22Rv1 (cell line): ENCODE data around the gene ADCY10.

Experiments used
- CTCF ChIP-seq: fragments of 450-650 bp; IDR thresholded peaks from 2 replicates; pipeline ENCODE4 v1.5.1; 2017; ENCODE audit warnings: mild to moderate bottlenecking
- ZFX ChIP-seq: fragments of 450-650 bp; IDR thresholded peaks from 2 replicates; pipeline ENCODE4 v1.6.1; 2017; ENCODE audit warnings: antibody characterized with exemption, borderline replicate concordance

DNA sequence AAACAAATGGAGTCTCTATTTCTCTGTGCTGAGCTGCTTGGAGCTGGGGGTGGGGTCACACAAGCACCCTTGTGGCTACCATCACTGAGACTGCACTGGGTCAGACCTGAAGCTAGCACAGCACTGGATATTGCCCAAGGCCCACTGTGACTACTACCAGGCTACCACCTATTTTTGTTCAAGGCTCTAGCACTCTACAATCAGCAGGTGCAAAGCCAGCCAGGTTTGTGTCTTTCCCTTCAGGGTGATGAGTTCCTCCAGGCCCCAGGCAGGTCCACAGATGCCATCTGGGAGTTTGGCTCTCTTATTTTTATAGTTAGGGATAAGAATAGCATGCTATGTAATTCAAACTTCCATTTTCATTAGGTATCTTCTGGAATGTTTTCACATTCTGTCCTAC lies 23.5 kb downstream of the ADCY10 start:
- TF ChIP-seq CTCF, result no peak
- no peak for TF ChIP-seq ZFX
